Hematopoietic multipotent progenitor cell treated with erythropoietin and hydrocortisone succinate and interleukin-3 and kit ligand, for 4 days (in vitro differentiated cells): ENCODE results near the gene AP4M1.
A peak's percentile ranks its signal among the peaks of the same experiment; 100 is the strongest.

ENCODE experiments used
- DNase-seq: peaks from one replicate; pipeline ENCODE4 v3.0.0-alpha.2; 2015

Gene AP4M1, protein sequence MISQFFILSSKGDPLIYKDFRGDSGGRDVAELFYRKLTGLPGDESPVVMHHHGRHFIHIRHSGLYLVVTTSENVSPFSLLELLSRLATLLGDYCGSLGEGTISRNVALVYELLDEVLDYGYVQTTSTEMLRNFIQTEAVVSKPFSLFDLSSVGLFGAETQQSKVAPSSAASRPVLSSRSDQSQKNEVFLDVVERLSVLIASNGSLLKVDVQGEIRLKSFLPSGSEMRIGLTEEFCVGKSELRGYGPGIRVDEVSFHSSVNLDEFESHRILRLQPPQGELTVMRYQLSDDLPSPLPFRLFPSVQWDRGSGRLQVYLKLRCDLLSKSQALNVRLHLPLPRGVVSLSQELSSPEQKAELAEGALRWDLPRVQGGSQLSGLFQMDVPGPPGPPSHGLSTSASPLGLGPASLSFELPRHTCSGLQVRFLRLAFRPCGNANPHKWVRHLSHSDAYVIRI

DNA sequence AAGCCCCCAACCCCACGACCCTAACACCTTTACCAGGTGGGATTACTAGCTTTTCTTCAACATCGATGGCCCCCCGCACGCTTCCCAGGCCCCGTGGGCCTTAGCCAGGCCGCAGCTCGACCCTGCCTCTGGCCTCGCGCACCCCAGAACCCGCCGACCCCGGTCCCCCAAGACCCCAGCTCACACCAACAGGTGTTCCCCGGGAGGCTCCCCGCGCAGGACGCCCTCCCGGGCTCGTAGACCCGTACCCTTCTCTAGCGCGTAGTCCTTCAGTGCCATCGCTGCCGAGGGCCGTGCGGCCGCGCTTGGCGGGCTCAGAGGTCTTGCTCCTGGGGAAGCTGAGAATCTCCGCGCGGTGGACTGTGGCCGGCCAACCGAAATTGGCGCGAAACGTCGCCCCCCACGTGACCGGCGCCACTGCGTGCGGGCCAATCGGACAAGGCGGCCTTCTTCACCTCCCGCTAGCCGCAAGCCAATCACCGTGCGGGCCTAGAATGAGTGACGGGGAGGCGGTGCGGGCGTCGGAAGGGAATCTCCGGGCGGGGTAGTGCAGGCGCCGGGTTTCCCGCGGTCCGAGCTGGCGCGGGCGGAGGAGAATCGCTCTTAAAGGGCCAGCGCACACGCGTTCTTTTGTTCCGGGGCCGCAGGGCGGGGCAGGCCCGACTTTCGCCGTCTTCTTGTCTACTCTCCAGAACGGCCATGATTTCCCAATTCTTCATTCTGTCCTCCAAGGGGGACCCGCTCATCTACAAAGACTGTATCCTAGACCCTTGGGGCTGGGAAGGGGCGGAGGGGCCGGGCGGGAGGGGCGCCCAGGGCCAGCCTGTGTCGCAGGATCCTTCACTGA is at the start of gene AP4M1, which contains the start of gene MCM7:
Gene AP4M1, plus strand, starts transcription at position 628 of the 847 bp plus-strand sequence. Its CDS starts 72 bp downstream, at position 700.
Gene MCM7, minus strand, starts transcription at position 382 of the 847 bp plus-strand sequence. Its CDS starts 103 bp downstream, at position 279.
- peak; percentile 100 for DNase-seq

DNA sequence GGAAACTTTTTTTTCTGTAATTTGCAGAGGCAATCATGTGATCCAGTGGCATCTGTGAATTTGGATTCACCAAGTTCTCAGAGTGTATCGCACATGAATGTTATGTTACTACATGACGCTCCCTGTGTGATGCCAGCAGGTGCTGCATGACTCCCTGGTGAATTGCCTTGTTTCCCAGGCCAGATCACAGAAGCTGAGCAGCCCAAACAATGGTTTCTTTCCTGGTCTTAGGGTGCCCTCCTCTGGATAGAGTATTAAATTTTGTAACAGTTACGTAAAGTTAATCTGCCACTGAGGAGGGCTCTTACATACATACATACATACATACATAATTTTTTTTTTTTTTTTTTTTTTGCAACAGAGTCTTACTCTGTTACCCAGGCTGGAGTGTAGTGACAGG is 48.2 kb upstream of the AP4M1 start:
- peak; percentile 87 for DNase-seq

DNA sequence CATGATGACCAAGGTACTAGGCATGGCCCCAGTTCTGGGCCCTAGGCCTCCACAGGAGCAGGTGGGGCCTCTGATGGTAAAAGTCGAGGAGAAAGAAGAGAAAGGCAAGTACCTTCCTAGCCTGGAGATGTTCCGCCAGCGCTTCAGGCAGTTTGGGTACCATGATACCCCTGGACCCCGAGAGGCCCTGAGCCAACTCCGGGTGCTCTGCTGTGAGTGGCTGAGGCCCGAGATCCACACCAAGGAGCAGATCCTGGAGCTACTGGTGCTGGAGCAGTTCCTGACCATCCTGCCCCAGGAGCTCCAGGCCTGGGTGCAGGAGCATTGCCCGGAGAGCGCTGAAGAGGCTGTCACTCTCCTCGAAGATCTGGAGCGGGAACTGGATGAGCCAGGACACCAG is 44.4 kb upstream of the AP4M1 start:
- DNase-seq, result no peak

DNA sequence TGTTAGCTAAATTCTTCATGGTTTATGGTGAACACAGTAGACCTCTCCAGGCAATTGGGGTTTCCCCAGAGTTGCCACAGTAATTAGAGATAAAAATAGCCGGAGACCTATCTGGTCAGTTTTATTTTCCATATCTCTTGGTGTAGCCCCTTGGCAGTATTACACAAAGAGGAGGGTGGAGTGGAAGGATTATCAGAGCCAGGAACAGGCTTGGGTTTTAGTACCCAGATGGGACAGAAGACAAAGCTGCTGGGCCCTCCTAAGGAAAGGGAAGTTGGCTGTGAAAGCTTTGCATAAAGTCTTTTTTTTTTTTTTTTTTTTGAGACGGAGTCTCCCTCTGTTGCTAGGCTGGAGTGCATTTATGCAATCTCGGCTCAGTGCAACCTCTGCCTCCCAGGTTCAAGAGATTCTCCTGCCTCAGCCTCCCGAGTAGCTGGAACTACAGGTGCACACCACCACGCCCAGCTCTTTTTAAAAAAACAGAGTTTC is 42.1 kb upstream of the AP4M1 start:
- peak; percentile 73 for DNase-seq

DNA sequence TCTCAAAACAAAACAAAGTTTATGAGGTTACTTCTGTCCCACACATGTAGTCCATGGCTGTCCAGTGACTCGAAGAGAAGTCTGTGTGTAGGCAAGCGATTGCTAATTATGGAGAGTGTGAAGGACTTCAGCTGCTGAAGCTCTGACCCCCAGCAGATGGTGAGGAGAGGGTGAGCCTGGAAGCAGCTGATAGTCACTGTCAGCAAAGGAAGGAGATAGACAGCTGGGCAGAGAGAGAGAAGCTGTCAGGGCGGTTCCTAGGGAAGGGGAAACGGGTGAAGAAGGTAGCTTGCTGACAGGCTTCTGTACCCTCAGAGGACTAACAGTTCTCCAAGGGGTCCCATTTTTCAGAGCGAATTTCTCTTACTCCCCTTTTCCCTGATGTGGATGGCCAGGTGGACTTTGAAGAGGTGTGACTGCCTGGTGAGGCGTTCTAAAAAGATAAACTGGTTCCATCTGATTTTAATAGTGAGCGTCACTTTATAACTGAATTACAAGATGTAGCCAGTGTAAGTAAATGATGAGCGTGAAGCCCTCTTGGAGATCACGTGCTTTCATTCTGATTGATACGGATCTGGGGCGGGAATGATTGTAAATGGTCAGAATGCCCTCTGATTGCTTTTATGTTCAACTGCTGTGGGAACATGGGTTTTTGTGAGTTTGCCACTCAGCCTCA is 39.8 kb upstream of the AP4M1 start:
- DNase-seq, result peak; percentile 69

DNA sequence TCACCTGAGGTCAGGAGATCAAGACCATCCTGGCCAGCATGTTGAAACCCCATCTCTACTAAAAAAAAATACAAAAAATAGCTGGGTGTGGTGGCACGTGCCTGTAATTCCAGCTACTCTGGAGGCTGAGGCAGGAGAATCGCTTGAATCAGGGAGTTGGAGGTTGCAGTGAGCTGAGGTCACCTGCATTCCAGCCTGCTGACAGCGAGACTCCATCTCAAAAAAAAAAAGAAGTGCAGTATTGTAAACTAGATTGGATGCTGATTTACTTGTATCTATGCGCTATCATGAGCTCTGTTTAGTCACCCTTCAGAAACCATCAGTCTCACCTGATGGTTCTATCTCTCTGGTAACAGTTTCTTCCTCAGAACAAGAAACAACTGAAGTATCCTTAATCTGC is 38.1 kb upstream of the AP4M1 start:
- DNase-seq, result no peak

DNA sequence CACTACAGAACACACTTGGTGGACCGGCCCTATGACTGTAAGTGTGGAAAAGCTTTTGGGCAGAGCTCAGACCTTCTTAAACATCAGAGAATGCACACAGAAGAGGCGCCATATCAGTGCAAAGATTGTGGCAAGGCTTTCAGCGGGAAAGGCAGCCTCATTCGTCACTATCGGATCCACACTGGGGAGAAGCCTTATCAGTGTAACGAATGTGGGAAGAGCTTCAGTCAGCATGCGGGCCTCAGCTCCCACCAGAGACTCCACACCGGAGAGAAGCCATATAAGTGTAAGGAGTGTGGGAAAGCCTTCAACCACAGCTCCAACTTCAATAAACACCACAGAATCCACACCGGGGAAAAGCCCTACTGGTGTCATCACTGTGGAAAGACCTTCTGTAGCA is 37.3 kb upstream of the AP4M1 start:
- DNase-seq, result no peak

DNA sequence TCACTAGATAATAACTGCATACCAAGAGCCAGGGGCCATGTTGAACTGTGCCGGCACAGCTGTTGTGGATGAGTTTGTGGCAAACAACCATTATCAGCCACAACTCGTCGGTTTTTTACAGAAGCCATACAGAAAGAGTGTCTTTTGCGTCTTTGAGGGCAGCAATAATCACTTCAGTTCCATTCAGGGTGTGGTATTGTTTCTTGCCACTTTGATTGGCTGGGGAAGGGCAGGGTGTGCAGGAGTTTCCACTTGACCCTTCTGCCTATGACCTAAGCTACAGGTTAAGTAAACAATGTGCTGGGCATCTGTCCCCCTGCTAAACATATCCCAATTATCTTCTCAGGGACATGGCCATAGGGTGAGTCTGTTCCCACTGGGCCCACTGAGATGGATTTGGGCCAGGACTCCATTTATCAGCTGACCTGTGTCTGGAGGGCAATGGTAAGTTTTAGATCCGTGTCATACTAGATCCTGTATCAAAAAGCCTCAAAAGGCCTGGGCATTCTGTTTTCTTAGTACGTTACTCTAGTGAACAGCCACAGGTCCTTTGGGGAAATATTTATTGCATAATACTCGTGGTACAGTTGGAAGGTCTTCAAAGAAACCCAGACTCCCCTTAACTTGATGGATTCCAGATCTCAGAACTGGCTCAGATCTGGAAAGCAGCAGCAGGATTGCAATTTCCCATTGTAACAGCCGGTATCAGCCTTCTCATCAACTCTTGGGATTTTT is 35.8 kb upstream of the AP4M1 start:
- DNase-seq, result peak; percentile 44

DNA sequence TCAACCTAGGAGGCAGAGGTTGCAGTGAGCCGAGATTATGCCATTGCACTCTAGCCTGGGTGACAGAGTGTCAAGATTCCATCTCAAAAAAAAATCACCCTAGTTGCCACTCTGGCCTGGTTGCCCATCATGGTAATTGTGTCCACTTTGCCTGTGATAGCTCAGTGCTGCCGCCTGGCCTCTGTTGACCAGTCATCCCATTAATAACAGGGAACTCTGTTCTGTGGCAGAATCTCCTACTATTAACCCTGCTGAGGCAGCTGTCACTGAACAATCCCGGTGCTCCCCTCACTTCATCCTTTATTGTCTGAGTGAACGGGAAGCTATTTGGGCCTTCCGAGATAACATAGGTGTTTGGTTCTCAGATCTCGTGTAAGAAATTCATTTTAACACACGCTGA is 34.5 kb upstream of the AP4M1 start:
- DNase-seq, result no peak

DNA sequence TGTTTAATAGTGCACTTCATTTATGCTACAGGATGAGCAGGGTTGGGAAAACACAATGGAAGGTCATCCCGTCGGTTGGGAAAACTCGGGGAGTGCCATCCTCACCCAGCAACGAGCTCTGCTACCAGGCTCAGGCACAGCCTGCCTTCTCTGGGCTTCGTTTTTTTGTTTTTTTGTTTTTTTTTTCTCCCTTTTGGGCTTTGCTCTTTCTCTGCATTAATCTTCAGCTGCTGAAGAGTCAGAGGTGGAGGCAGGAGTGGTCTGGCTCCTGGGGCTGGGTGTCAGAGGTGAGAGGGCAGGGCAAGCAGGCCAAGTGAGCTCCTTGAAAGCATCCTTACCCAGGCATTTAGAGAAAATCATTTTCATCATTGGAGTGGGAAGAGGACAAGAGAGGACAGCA is 31.5 kb upstream of the AP4M1 start:
- DNase-seq, result no peak

DNA sequence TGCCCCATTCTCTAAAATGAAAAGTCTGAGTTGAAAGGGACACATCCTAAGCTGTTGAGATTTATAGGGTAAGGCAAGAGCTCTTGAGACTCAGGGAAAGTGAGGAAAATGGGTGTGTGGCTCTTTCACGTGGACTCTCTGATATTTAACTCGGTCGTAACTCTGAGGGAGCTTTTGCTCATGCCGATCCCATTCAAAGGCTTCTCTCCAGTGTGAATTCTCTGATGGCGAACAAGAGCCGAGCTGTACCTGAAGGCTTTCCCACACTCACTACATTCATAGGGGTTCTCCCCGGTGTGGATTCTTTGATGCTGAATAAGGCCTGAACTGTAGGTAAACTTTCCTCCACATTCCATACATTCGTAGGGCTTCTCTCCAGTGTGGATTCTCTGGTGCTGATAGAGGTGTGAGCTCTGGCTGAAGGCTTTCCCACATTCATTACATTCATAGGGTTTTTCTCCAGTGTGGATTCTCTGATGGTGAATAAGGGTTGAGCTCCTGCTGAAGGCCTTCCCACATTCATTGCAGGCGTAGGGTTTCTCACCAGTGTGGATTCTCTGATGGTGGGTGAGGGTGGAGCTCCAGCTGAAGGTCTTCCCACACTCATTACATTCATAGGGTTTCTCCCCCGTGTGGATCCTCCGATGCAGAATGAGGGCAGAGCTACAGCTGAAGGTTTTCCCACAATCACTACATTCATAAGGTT is 30.3 kb upstream of the AP4M1 start:
- no peak for DNase-seq

DNA sequence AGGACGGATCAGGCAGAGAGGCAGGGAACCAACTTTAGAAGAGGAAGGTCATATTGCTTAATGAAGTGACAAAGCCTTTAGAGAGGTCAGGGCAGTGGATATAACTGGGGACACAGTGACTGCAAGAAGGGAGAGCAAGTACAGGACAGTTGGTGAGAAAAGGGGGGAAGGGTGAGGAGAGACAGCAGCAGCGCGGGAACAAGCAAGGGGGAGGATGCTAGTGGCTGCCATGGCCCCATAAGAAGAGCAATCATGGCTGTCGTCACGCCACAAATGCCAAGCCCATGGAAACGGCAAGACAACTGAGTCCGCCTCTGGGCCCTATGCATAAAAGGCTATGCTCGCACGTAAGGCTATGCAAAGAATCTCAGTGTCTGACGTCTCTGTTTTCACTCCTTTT is 29.0 kb upstream of the AP4M1 start:
- no peak for DNase-seq

DNA sequence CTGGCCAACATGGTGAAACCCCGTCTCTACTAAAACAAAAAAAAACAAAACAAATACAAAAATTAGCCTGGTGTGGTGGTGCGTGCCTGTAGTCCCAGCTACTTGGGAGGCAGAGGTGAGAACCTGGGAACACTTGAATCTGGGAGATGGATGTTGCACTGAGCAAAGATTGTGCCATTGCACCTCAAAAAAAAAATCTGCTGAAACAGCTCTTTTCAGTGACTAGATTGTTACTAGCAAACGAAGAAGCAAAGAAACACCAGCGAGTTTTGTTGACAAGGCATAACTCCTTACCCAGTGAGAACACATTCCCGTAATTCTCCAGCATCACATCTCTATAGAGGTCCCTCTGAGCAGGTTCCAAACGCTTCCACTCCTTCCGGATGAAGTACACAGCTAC is 26.6 kb upstream of the AP4M1 start:
- no peak for DNase-seq

DNA sequence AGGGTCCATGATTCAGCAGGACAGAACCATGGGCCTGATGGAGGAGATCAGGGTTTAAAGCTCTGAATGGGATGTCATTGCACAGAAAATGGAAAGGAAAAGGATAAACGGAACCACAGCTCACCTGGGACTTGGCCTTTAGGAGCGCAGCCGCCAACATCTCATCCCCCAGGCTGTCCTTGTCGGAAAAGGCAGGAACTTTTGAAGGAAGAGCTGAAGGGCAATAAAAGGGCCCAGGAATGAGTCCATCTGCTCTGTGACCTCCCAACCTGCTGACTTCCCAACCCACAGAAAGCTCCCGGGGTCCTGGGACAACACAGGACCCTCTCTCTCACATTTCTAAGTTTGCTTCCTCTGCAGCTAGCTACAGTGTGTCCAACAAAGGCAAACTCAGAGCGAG is 26.0 kb upstream of the AP4M1 start:
- DNase-seq, result no peak

DNA sequence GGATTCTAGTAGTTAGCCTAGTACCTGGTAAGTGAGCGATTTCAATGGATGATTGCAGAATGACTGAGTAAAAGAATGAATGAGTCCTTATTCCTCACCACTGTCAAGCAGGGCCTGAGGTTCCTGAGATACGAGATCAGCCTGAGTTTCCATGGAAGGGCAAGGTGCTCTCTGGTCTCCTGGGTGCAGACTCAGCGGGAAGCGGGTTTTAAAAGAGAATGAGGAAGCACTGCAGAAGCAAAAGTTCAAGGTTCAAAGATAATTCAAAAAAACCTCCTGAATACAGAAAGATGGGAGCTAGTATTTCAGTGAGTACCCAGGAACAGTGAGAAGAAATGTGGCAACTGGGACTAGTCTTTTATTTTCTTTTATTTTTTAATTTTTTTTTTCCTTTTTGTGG is 24.2 kb upstream of the AP4M1 start:
- no peak for DNase-seq

DNA sequence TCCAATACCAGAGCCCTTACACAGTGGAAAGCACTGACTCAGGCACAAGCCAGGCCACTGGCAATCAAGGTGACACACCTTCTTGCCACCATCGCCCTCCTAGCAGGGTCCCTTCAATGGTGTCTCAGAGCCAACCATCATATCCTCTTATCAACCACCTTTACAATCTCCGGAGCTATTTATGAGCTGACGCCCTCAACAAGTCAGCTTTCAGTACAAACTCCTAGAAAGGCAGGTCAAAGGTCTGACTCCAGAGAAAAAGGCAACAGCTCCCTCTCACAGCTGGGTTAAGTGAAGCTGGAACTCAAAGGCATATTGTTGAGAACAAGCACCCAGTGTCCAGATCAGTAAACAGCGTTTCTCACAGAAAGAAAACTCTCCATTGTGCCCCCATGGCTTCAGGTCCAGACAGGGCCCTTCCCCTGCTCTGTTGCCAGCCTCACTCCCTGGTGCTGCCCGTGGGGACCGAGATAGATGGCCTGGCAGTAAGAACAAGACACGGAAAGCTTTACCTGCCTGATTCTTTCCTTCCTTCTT is 22.4 kb upstream of the AP4M1 start:
- no peak for DNase-seq

DNA sequence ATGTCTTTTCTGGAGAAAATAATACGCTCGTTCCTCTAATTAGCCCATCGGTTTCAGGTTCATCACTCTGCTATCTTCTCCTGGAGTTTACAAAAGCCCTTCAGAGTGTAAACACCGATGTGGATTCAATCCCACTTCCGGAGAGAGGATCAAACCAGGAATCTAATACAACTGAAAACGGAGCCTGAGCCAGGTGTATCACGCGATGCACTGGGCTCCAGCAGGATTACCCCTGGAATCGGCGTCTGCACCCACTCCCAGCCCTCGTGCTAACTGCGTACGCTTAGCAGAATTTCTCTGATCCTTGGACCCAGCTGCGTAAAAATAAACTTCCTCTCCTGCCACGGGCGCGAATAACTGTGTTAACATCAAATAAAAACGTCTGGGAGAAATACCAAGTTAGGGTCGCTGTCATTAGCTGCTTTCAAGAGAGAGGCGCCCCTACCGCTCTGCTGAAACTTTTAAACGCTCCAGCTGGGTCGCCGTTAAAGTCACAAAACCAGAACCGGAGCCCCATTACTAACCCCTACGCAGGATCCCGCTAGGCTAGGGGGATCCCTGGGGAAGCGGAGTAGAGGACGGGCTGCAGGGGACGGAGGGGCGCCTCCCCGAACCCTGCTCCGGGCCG is 20.4 kb upstream of the AP4M1 start:
- peak; percentile 28 for DNase-seq

DNA sequence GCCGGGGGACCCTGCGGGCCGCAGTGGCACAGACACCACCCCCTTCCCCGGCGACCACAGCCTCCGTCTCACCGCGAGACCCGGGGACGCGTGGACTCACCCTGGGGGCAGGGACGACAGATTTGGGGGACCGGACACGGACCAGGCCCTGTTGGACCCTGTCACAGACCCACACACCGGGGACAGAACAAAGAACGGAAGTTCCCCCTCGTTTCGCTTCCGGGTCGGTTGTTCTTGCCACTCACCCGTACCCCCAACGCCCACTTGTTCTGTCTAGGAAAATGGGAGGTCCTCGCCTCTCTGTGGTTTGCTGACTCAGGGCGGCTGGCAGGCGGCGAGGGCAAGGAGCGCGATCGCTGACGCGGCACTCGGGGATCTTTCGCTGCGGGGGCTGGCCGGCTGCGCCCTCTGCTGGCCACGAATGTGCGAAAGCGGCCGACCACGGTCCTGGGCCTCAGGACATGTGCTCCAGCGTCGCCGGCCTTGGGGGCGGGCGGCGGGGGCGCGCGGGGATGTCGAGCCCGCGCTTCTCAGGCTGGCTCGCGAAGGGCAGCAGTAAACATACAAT is 19.8 kb upstream of the AP4M1 start, which contains the start of gene ZNF3:
Gene ZNF3, minus strand, starts transcription at position 189 of the 568 bp plus-strand sequence. CDS start 4,366 bp downstream, outside the sequence.
- DNase-seq, result peak; percentile 100

DNA sequence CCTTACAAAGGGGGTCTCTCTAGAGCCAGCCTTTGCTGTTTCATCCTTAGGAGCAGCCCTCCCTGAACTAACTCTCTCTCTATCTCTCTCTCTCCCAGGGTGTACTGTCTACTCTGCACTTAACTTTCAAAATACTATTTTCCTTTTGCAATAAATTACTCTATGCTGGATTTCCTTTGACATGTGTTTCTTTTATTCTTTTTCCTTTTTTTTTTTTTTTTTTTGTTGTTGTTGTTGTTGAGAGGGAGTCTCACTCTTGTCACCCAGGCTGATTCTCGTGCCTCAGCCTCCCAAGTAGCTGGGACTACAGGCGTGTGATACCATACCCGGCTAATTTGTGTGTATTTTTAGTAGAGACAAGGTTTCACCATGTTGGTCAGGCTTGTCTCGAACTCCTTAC is 18.5 kb upstream of the AP4M1 start:
- DNase-seq, result no peak

DNA sequence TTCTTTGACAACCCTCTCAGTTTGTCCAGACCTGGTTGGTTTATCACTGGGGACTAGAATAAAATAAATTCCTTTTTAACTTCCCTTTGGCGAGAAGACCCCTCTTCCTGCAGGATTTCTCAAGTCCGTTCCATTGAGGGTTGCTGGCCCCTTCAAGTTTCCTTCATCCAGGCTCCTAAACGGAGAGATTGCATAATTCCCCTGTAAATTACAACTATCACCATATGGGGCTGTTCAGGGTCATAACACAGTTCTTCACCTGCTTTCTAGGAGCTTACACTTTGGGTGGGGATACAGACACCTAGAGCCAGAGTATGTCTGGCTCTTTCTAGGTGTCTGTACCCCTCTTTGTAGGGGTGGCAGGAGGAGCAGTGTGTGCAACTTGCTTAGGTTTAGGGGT is 15.9 kb upstream of the AP4M1 start:
- DNase-seq, result no peak
